Activated naive CD8-positive, alpha-beta T cell (primary cell): ENCODE results near the gene NSMCE1.
A peak's percentile ranks its signal among the peaks of the same experiment; 100 is the strongest.
"Not testable (repeated sequence)": the region's sequence is repeated elsewhere in the genome, so short reads cannot be mapped to it uniquely, and the experiment has no call there.

Experiments
- H3K27ac Mint-ChIP-seq: one replicate; pipeline ENCODE4 v1.8.0; 2021; ENCODE audit warnings: mixed read lengths
- H3K27me3 Mint-ChIP-seq: one replicate; pipeline ENCODE4 v1.8.0; 2021; ENCODE audit warnings: mixed read lengths
- H3K36me3 Mint-ChIP-seq: one replicate; pipeline ENCODE4 v1.8.0; 2021; ENCODE audit warnings: mixed read lengths
- H3K4me1 Mint-ChIP-seq: one replicate; pipeline ENCODE4 v1.8.0; 2021; ENCODE audit warnings: low read depth, mixed read lengths
- H3K4me3 Mint-ChIP-seq: one replicate; pipeline ENCODE4 v1.8.0; 2021; ENCODE audit warnings: mild to moderate bottlenecking, mixed read lengths
- H3K9me3 Mint-ChIP-seq: one replicate; pipeline ENCODE4 v1.8.0; 2021; ENCODE audit warnings: low read depth, mixed read lengths

Gene NSMCE1

GRCh38 chr16:27308792-27309191 is 40.2 kb upstream of the NSMCE1 start:
- H3K27ac Mint-ChIP-seq = no peak overlapping the region
- no peak overlapping the region for H3K4me3 Mint-ChIP-seq
- peaks cover 21% of the 10 kb centered on the region for H3K4me1 Mint-ChIP-seq
- H3K9me3 Mint-ChIP-seq = no peaks in the 10 kb centered on the region
- no peaks in the 10 kb centered on the region for H3K27me3 Mint-ChIP-seq
- peaks cover 2% of the 10 kb centered on the region for H3K36me3 Mint-ChIP-seq

GRCh38 chr16:27305839-27306442 is 37.4 kb upstream of the NSMCE1 start:
- no peaks in the 10 kb centered on the region for H3K9me3 Mint-ChIP-seq
- H3K36me3 Mint-ChIP-seq = peaks cover 2% of the 10 kb centered on the region
- peaks cover 5% of the 10 kb centered on the region for H3K4me1 Mint-ChIP-seq
- no peaks in the 10 kb centered on the region for H3K27me3 Mint-ChIP-seq
- H3K27ac Mint-ChIP-seq = peak overlapping the region; percentile 0
- H3K4me3 Mint-ChIP-seq = no peak overlapping the region

- H3K4me3 Mint-ChIP-seq = no peak overlapping the region
- H3K36me3 Mint-ChIP-seq = peaks cover 2% of the 10 kb centered on the region
- H3K27me3 Mint-ChIP-seq = no peaks in the 10 kb centered on the region
- no peaks in the 10 kb centered on the region for H3K9me3 Mint-ChIP-seq
- H3K27ac Mint-ChIP-seq = no peak overlapping the region
- peaks cover 4% of the 10 kb centered on the region for H3K4me1 Mint-ChIP-seq
Observed at GRCh38 chr16:27304881-27305745, 36.5 kb upstream of the NSMCE1 start.

- Mint-ChIP-seq H3K27me3 (no peaks in the 10 kb centered on the region), H3K4me1 (peaks cover 4% of the 10 kb centered on the region), H3K4me3 (no peak overlapping the region), H3K36me3 (peaks cover 2% of the 10 kb centered on the region), H3K9me3 (no peaks in the 10 kb centered on the region), H3K27ac (no peak overlapping the region)
Observed at GRCh38 chr16:27304102-27304501, 35.5 kb upstream of the NSMCE1 start.

- no peak overlapping the region for H3K4me3 Mint-ChIP-seq
- peaks cover 7% of the 10 kb centered on the region for H3K4me1 Mint-ChIP-seq
- no peaks in the 10 kb centered on the region for H3K9me3 Mint-ChIP-seq
- H3K27ac Mint-ChIP-seq = no peak overlapping the region
- H3K36me3 Mint-ChIP-seq = peaks cover 2% of the 10 kb centered on the region
- H3K27me3 Mint-ChIP-seq = no peaks in the 10 kb centered on the region
Observed at GRCh38 chr16:27303256-27304100, 34.9 kb upstream of the NSMCE1 start.

GRCh38 chr16:27302126-27302525 is 33.6 kb upstream of the NSMCE1 start:
- Mint-ChIP-seq H3K4me3 (no peak overlapping the region), H3K36me3 (peaks cover 4% of the 10 kb centered on the region), H3K4me1 (peaks cover 9% of the 10 kb centered on the region), H3K27me3 (no peaks in the 10 kb centered on the region), H3K27ac (no peak overlapping the region), H3K9me3 (no peaks in the 10 kb centered on the region)

- Mint-ChIP-seq H3K9me3 (no peaks in the 10 kb centered on the region), H3K27ac (no peak overlapping the region), H3K36me3 (peaks cover 4% of the 10 kb centered on the region), H3K27me3 (no peaks in the 10 kb centered on the region), H3K4me3 (no peak overlapping the region), H3K4me1 (peaks cover 10% of the 10 kb centered on the region)
Observed at GRCh38 chr16:27301236-27301861, 32.8 kb upstream of the NSMCE1 start.

- Mint-ChIP-seq H3K4me1 (peaks cover 17% of the 10 kb centered on the region), H3K27ac (no peak overlapping the region), H3K4me3 (no peak overlapping the region), H3K9me3 (no peaks in the 10 kb centered on the region), H3K27me3 (no peaks in the 10 kb centered on the region), H3K36me3 (peaks cover 3% of the 10 kb centered on the region)
Observed at GRCh38 chr16:27298132-27298531, 29.6 kb upstream of the NSMCE1 start.

- Mint-ChIP-seq H3K27ac (no peak overlapping the region), H3K9me3 (no peaks in the 10 kb centered on the region), H3K27me3 (no peaks in the 10 kb centered on the region), H3K4me1 (peaks cover 39% of the 10 kb centered on the region), H3K4me3 (no peak overlapping the region), H3K36me3 (peaks cover 3% of the 10 kb centered on the region)
Observed at GRCh38 chr16:27293343-27293742, 24.8 kb upstream of the NSMCE1 start.

GRCh38 chr16:27291722-27292240 is 23.2 kb upstream of the NSMCE1 start:
- Mint-ChIP-seq H3K9me3 (no peaks in the 10 kb centered on the region), H3K27ac (no peak overlapping the region), H3K27me3 (no peaks in the 10 kb centered on the region), H3K4me3 (no peak overlapping the region), H3K4me1 (peaks cover 39% of the 10 kb centered on the region), H3K36me3 (no peaks in the 10 kb centered on the region)

GRCh38 chr16:27291106-27291505 is 22.5 kb upstream of the NSMCE1 start:
- no peak overlapping the region for H3K4me3 Mint-ChIP-seq
- no peaks in the 10 kb centered on the region for H3K27me3 Mint-ChIP-seq
- H3K4me1 Mint-ChIP-seq = peaks cover 39% of the 10 kb centered on the region
- no peak overlapping the region for H3K27ac Mint-ChIP-seq
- no peaks in the 10 kb centered on the region for H3K36me3 Mint-ChIP-seq
- no peaks in the 10 kb centered on the region for H3K9me3 Mint-ChIP-seq

GRCh38 chr16:27290562-27290961 is 22.0 kb upstream of the NSMCE1 start:
- Mint-ChIP-seq H3K9me3 (no peaks in the 10 kb centered on the region), H3K27ac (peak overlapping the region; percentile 93), H3K36me3 (no peaks in the 10 kb centered on the region), H3K27me3 (no peaks in the 10 kb centered on the region), H3K4me1 (peaks cover 41% of the 10 kb centered on the region), H3K4me3 (no peak overlapping the region)

- Mint-ChIP-seq H3K36me3 (no peaks in the 10 kb centered on the region), H3K27ac (peak overlapping the region; percentile 93), H3K9me3 (no peaks in the 10 kb centered on the region), H3K27me3 (no peaks in the 10 kb centered on the region), H3K4me3 (peak overlapping the region; percentile 33), H3K4me1 (peaks cover 46% of the 10 kb centered on the region)
Observed at GRCh38 chr16:27289669-27290068, 21.1 kb upstream of the NSMCE1 start.

- not testable (repeated sequence) for H3K9me3 Mint-ChIP-seq, H3K27me3 Mint-ChIP-seq, H3K36me3 Mint-ChIP-seq, H3K4me3 Mint-ChIP-seq, H3K27ac Mint-ChIP-seq
- peaks cover 58% of the 10 kb centered on the region for H3K4me1 Mint-ChIP-seq
Observed at GRCh38 chr16:27288313-27288712, 19.7 kb upstream of the NSMCE1 start.
